HepG2 (cell line): ENCODE measurements around the gene NEMP2. TPM values are rescaled to one million over a fixed set of nuclear protein-coding genes. Genes with fewer than 3 reads are reported as not detected.

Experiments
- ATM ChIP-seq: fragments of 450-650 bp; IDR thresholded peaks from 2 replicates; pipeline ENCODE4 v1.7.1; 2017; ENCODE audit warnings: mild to moderate bottlenecking, borderline replicate concordance
- FIP1L1 ChIP-seq: fragments of 200-400 bp; formaldehyde crosslinking; IDR thresholded peaks from 2 replicates; pipeline ENCODE4 v1.6.1; 2018; ENCODE audit warnings: low read depth, mild to moderate bottlenecking, low read length, moderate library complexity, borderline replicate concordance; ENCODE audit not compliant: insufficient read depth
- HNF1A ChIP-seq, 2 experiments: sonication (generic) in 1 of 2; formaldehyde crosslinking in 1 of 2; IDR thresholded peaks; 2 replicates each; pipeline versions ENCODE4 v1.4.0 to v1.6.1; 2016 to 2020; ENCODE audit warnings: borderline replicate concordance in 1 of 2, low read depth in 1 of 2, mild to moderate bottlenecking in 1 of 2, missing genetic modification reagents in 1 of 2
- HOXA7 ChIP-seq: sonication (generic); formaldehyde crosslinking; IDR thresholded peaks from 2 replicates; pipeline ENCODE4 v1.8.1; 2022; ENCODE audit warnings: mild to moderate bottlenecking, missing genetic modification reagents, moderate library complexity
- PPARG ChIP-seq: conservative IDR thresholded peaks from 2 replicates; pipeline ENCODE4 v1.6.1; 2016; ENCODE audit warnings: missing biosample characterization, missing genetic modification reagents
- RAD21 ChIP-seq: fragments of 450-650 bp; formaldehyde crosslinking; IDR thresholded peaks from 2 replicates; pipeline ENCODE4 v1.5.0; 2020; ENCODE audit warnings: mild to moderate bottlenecking
- RBM22 ChIP-seq: fragments of 200-400 bp; formaldehyde crosslinking; optimal IDR thresholded peaks from 2 replicates; pipeline ENCODE3; 2017; ENCODE audit warnings: mild to moderate bottlenecking, low read length, moderate library complexity
- SNAPC4 ChIP-seq: sonication (generic); formaldehyde crosslinking; IDR thresholded peaks from 2 replicates; pipeline ENCODE4 v1.4.0; 2020; ENCODE audit warnings: mild to moderate bottlenecking, missing genetic modification reagents
- TCF7L2 ChIP-seq: IDR thresholded peaks from 2 replicates; pipeline ENCODE4 v1.6.1; 2011; ENCODE audit warnings: mild to moderate bottlenecking, low read depth, low read length, moderate library complexity
- ZIK1 ChIP-seq: sonication (generic); formaldehyde crosslinking; IDR thresholded peaks from 2 replicates; pipeline ENCODE4 v1.5.0; 2020; ENCODE audit warnings: mild to moderate bottlenecking, low read depth, missing genetic modification reagents, borderline replicate concordance
- ZKSCAN1 ChIP-seq: fragments of 150-350 bp; IDR thresholded peaks from 2 replicates; pipeline ENCODE4 v1.6.1; 2014; ENCODE audit warnings: low read length
- ZKSCAN5 ChIP-seq: sonication (generic); formaldehyde crosslinking; IDR thresholded peaks from 2 replicates; pipeline ENCODE4 v1.5.1; 2020; ENCODE audit warnings: mild to moderate bottlenecking, missing genetic modification reagents
- ZNF441 ChIP-seq: sonication (generic); formaldehyde crosslinking; IDR thresholded peaks from 2 replicates; pipeline ENCODE4 v1.7.0; 2021; ENCODE audit warnings: missing genetic modification reagents, borderline replicate concordance
- ZNF687 ChIP-seq: sonication (generic); formaldehyde crosslinking; IDR thresholded peaks from 2 replicates; pipeline ENCODE4 v1.5.1; 2020; ENCODE audit warnings: mild to moderate bottlenecking, missing genetic modification reagents, moderate library complexity
- polyA plus RNA-seq, 8 experiments: library from polyadenylated mRNA; depleted of rRNA in 3 of 8; stranded (reverse) in 7 of 8; unstranded in 1 of 8; fragments of >200 nt; fragmentation: Illumina TruSeq in 4 of 8; extraction: Trizol in 4 of 8; gene quantifications; 2 replicates each; pipeline versions ENCODE4 v1.2.1 to v1.2.3, GENCODE V29; 2011 to 2016; ENCODE audit warnings: low read depth in 4 of 8, missing spikeins in 1 of 8, mixed read lengths in 1 of 8; ENCODE audit not compliant: insufficient read depth in 1 of 8
- total RNA-seq, 5 experiments: library from RNA; depleted of rRNA; stranded (reverse); fragments of >200 nt; fragmentation: Illumina TruSeq; extraction: Trizol; gene quantifications; 2 replicates each; pipeline ENCODE4 v1.2.3, GENCODE V29; 2016; ENCODE audit warnings: low read depth in 1 of 5

NEMP2 gene
- total and polyA plus RNA-seq, 2 of the 13 experiments (the other 11 are each of a cell fraction or from before 2014, with no cell fraction given), result 2.4 to 9.8 TPM

- TF ChIP-seq HNF1A (IDR thresholded peaks at IDR 0.05; ENCODE audit: low read depth) (no peak), HNF1A (CRISPR knock-in tag; IDR thresholded peaks at IDR 0.05; ENCODE audit: borderline replicate concordance) (peak; percentile 80), ATM (no peak), RAD21 (CRISPR knock-in tag) (peak; percentile 75), ZKSCAN5 (no peak), TCF7L2 (no peak), ZIK1 (peak; percentile 98; the same call in 1 of the 2 replicates), ZNF687 (peak; percentile 99), FIP1L1 (no peak), ZKSCAN1 (0 out of 2 replicates have a peak, but pooled peaks have one; percentile 24), SNAPC4 (no peak), ZNF441 (peak; percentile 95), RBM22 (no peak), PPARG (peak; percentile 59; the same call in 1 of the 2 replicates), HOXA7 (peak; percentile 96; the same call in 1 of the 2 replicates)
Observed at GRCh38 chr2:190534310-190535120, at the start of gene NEMP2 (continued).
